ENCODE results near the gene MAP7D1.

- TF ChIP-seq SUZ12 (IDR thresholded peaks at IDR 0.05) (no peak), SP1 (IDR thresholded peaks at IDR 0.05) (no peak), ARNT (IDR thresholded peaks at IDR 0.05) (no peak), ZNF384 (IDR thresholded peaks at IDR 0.05) (no peak), LEF1 (IDR thresholded peaks at IDR 0.05; ENCODE audit: borderline replicate concordance) (no peak)
Measured at GRCh38 chr1:36206323-36206858, 50.4 kb downstream of the MAP7D1 start.
